HK-2 (cell line): ENCODE measurements around the gene CCDC74A.
"Not testable (repeated sequence)": the region's sequence is repeated elsewhere in the genome, so short reads cannot be mapped to it uniquely, and the experiment has no call there.

ENCODE experiments used
- DNase-seq: peaks from one replicate; pipeline ENCODE4 v3.0.0-alpha.2; 2018; ENCODE audit not compliant: unreplicated experiment

The CCDC74A gene

GRCh38 chr2:131503587-131503986, 24.1 kb upstream of the CCDC74A start:
- not testable (repeated sequence) for DNase-seq

DNA sequence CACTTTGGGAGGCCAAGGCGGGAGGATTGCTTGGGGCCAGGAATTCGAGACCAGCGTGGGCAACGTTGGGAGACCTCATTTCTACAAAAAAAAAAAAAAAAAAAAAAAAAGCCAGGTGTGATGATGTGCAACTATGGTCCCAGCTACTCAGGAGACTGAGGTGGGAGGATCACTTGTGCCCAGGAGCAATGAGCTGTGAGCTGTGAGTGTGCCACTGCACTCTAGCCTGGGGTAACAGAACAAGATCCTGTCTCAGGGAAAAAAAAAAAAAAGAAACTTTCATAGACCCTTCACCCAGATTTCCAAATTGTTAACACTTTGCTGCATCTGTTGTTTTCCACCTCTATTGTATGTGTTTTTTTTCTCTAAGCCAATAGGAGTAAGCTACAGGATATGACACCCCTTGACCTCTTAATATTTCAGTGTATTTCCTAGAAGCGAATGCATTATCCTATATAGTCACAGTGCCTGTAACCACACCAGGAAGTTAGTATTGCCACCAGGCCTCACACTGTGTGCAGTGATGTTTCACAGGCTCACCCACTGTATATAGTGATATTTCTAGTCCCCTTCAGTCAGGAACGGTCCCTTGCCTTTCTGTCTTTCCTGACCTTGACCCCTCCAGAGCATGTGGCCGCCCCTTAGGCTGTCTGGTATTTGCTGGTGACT, 23.5 kb upstream of the CCDC74A start:
- not testable (repeated sequence) for DNase-seq

GRCh38 chr2:131509615-131510014, 18.1 kb upstream of the CCDC74A start:
- no peak for DNase-seq

GRCh38 chr2:131511291-131511968, 16.3 kb upstream of the CCDC74A start:
- DNase-seq = peak; percentile 89

GRCh38 chr2:131511969-131512870, 15.5 kb upstream of the CCDC74A start:
- peak; percentile 55 for DNase-seq

GRCh38 chr2:131514408-131515166, 13.1 kb upstream of the CCDC74A start:
- not testable (repeated sequence) for DNase-seq

DNA sequence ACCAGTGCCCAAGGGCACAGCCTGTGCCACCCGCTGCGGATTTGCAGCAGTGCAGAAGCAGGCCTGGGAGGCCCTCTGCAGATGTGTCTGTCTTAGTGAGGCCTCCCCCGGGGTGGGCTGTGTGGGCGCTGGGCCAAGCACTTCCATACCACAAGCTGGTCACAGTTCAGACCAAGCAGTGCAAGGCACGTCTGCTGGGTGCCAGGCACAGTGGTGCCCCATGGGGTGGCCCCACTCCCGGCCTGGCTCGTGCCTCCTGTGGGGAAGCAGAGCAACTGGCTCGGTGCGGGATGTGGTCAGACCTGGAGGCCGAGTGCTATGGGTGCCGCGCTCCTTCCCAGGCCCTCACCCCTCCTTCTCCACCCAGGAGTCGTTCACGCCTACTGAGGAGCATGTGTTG, 12.5 kb upstream of the CCDC74A start:
- not testable (repeated sequence) for DNase-seq

DNA sequence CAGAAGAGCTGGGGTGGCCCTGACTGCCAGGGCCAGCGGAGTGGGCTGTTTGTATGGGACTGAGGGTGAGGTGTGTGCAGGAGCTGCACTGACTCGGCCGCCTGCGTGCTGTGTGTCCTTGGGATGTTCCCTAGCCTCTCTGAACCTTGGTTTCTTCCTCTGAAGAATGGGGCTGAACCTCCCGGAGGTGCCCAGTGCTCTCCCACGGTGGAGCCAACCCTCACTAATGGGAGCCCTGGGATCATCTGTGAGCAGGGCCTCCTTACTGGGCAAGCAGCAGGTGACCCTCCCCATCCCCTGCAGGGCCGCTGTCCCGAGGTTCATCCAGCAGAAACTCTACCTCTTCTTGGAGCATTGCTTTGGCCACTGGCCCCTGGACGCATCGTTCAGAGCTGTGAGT, 11.7 kb upstream of the CCDC74A start:
- DNase-seq = no peak

DNA sequence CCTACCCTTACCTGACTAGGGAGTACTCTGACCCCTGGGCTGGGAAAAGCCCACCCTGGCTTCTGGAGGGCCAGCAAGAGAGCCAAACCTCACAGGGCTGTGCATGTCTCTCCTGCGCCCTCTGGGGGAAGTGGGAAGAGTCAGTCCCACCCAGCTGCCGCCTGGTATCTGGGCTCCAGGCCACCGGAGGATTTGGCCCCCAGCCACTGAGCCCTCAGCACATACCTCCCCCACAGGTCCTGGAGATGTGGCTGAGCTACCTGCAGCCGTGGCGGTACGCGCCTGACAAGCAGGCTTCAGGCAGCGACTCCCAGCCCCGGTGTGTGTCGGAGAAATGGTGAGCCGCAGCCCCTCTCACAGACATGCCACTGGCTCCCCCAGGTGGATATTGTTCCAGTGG, 11.1 kb upstream of the CCDC74A start:
- DNase-seq = peak; percentile 36

DNA sequence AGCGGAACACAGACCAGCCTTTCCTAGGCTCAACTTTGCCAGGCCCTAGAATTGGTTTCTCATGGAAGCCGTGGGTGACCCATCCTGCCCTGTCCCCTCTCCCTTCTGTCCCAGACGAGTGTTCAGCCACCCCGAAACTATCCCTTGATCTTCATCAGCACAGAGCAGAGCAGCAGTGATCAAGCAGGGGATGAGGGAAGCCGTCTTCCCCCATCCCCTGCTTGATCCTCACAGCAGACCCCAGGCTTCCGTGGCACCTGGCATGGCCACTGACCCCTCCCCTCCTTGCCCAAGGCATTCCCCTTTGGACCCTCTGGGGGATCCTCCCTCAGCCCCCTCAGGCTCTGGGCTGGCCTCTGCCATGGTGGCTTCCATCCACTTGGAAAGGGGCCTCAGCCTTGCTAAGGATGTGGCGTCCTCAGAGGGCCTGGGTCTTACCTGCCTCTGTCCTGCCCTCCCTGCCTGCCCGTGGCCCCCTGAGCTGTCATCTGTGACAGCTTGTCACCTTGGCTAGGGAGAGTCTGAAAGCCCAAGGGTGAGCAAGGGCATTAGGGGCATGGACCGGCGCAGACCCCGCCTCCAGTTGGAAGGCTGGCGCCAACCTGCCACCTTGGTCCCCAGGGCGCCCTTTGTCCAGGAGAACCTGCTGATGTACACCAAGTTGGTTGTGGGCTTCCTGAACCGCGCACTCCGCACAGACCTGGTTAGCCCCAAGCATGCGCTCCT, 10.4 kb upstream of the CCDC74A start:
- DNase-seq = no peak

DNA sequence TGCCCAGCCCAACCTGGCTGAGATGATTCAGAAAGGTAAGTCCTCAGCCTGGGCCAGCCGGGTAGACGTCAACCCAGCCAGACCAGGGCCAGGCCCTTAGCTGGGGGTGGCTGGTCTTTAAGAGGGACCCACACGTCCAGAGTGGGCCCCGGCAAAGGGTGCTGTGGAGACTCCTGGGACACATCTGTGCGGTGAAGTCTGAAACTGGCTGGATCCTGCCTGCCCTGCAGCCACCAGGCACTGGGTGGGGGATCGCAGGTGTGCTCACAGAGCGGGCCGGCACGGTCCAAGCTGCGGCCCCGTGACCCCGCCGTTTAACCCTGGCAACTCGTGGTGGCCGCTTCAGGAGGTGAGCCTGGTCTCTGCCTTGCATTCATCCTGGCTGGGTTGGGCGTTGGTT, 9.8 kb upstream of the CCDC74A start:
- not testable (repeated sequence) for DNase-seq

DNA sequence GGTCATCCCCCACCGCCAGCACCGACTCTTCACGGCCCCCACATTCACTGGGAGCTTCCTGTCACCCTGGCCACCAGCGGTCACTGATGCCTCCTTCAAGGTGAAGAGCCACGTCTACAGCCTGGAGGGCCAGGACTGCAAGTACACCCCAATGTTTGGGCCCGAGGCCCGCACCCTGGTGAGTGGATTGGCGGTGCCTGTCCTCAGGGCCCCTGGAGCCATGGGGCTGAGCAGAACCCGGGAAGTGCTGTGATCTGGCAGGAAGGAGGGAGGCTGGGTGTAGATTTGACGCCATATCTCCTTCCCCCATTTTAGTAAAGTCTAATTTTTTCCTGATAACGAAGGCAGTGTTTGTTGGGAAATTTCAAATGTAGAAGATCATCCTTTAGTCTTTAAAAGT, 9.2 kb upstream of the CCDC74A start:
- DNase-seq = not testable (repeated sequence)

- DNase-seq = no peak
These were observed 8.2 kb upstream of the CCDC74A start for GRCh38 chr2:131519466-131519865.

DNA sequence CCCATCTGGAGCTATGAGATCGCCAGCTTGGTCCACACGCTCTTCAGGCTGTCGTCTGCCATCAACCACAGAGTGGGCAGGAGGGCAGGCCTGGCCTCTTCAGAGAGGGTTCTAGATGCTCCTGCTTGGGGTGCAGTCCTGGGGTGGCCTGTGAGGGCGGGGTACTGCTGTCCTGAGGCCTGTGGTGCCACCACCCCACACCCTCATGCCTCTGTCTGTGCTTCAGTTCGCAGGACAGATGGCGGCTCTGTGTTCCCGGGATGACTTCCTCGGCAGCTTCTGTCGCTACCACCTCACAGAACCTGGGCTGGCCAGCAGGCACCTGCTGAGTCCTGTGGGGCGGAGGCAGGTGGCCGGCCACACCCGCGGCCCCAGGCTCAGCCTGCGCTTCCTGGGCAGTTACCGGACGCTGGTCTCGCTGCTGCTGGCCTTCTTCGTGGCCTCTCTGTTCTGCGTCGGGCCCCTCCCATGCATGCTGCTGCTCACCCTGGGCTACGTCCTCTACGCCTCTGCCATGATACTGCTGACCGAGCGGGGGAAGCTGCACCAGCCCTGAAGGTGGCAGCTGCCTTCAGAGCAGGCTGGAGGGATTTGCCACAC, 7.7 kb upstream of the CCDC74A start:
- DNase-seq = not testable (repeated sequence)

DNA sequence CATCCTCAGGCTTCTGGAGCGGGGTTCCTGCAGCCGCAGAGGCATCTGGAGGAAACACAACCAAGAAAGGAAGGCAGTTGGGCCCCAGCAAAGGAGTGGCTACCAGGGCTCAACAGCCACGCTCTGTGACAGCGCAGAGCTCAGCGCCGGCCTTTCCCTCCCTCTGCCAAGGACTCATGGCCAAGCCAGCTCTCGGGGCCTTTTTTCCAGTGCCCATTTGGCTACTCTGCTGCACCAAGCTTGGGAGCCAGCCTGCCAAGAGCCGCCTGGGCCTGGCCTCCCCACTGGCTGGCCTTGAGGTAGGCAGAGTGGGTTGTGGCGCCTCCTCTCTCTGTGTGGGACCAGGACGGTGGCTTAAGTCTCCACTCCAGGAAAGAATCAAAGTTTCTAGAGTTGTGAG, 7.2 kb upstream of the CCDC74A start:
- DNase-seq = no peak

DNA sequence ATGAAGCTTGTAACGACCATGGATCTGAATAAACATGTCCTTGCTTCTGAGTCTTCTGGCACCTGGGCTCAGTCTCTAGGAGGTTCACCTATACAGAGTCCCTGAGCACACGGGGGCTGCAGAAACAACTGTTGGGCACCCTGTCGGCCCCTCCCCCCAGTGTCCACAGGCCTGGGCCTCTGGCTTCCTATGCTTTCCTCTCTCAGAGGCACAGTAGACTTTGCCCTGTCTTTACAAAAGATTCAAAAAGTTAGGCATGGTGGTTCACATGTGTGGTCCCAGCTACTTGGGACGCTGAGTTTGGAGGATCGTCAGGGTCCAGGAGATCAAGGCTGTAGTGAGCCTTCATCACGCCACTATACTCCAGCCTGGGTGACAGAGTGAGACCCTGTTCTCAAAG, 6.2 kb upstream of the CCDC74A start:
- not testable (repeated sequence) for DNase-seq

DNA sequence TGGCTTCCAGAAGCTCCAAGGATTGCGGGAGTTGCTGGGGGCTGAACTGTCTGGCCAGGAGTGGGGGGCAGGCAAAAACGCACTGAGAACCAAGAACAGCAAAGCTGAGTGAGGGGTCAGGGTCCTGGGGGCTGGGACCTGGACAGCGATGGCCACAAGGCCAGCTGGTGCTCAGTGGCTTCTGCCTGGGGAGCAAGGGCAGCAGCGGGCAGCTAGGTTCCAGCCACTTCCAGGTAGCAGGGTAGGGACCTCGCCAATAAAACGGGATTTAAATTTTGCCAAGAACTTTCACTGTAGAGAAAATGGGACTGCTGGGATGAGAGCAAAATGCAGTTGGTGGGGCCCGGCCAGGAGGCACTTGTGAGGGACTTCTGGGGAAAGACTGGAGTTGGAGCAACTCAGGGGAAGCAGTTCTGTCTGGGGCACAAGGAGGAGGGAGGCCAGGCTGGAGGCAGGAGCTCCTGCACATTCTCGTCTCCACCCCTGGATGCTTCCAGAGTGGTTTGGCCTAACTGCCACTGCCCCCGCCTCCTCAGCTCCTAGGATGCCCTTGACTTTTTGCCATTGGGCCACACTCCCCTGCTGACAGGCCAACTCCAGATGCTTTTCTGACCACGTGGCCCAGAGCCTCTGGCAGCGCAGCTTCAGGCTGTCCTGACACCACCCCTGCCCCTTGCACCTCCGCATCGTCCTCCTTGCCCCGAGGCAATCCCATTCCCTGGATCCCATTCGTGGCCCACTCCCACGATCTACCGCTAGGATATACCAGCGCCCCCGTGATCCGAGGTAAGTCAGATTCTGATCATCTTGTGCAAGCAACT, 5.5 kb upstream of the CCDC74A start:
- DNase-seq = no peak

DNA sequence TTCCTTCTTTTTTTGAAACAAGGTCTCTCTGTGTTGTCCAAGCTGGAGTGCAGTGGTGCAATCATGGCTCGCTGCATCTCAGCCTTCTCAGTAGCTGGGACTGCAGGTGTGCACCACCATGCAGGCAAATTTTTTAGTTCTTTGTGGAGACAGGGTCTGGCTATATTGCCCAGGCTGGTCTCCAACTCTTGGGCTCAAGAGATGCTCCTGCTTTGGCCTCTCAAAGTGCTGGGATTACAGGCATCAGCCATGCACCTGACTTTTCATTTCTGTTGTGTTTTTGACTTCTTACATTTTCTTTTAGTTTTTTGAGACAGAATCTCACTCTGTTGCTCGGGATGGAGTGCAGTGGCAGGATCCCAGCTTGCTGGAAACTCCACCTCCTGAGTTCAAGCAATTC, 2.4 kb upstream of the CCDC74A start:
- not testable (repeated sequence) for DNase-seq

DNA sequence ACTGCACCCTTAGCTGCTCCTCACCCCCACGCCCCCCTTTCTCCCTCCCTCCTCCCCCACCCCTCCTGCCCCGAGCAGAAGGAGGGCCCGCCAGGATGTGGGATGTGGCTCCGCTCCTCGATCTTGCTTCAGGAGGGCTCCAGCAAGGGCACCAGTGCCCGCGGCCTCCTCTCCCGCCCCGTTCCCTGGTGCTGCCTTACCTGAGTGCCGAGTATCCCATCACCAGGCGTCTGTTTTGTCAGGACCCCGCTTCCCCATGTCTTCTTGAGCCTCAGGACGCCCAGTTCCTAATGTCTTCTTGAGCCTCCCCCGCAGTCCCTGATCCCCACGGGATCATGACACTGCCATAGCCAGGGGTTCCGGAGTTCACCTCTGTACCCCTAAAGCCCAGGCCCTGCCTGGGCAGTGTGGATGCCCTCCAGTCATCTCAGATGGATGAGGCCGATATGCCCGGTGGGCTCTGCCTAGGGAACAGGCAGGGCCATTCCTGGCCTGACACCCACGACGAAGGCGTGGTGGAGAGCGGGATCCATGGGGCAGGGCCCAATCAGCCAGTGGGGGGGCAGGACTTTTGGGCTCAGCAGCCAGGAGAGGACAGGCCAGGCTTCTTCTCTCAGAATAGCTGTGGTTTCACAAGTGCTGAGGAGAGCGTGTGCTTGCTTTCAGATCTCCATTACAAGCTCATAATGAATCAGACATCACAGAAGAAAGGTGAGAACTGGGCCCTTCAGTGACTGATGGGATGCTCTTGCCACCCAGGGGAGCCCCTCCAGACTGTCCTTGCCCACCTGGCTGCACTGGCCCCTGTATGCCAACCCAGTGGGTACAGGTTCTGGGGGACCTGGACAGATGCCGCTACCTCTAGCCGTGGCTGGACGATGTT, 1.5 kb downstream of the CCDC74A start:
- DNase-seq = not testable (repeated sequence)
